Measurements from ENCODE around the gene HDHD5.

The HDHD5 gene

GRCh38 chr22:17167486-17167885 lies 8.4 kb upstream of the HDHD5 start:
- TF ChIP-seq ZNF8 (CRISPR knock-in tag; IDR thresholded peaks at IDR 0.05) (no peak), BACH2 (CRISPR knock-in tag; IDR thresholded peaks at IDR 0.05; ENCODE audit: borderline replicate concordance) (no peak), ISL1 (CRISPR knock-in tag; IDR thresholded peaks at IDR 0.05) (no peak), CREB5 (CRISPR knock-in tag; IDR thresholded peaks at IDR 0.05; ENCODE audit: low read depth) (no peak), RARB (CRISPR knock-in tag; IDR thresholded peaks at IDR 0.05) (no peak), PATZ1 (CRISPR knock-in tag; IDR thresholded peaks at IDR 0.05; ENCODE audit: borderline replicate concordance) (no peak), POU6F1 (CRISPR knock-in tag; IDR thresholded peaks at IDR 0.05; ENCODE audit: borderline replicate concordance, low read depth) (no peak), TOX (CRISPR knock-in tag; IDR thresholded peaks at IDR 0.05; ENCODE audit: borderline replicate concordance) (no peak), OSR1 (CRISPR knock-in tag; IDR thresholded peaks at IDR 0.05) (no peak)
- ATAC-seq, result no peak

- no peak for ATAC-seq
- TF ChIP-seq TOX (CRISPR knock-in tag; IDR thresholded peaks at IDR 0.05; ENCODE audit: borderline replicate concordance) (no peak), TSHZ2 (CRISPR knock-in tag; IDR thresholded peaks at IDR 0.05) (no peak), PPARA (CRISPR knock-in tag; IDR thresholded peaks at IDR 0.05; ENCODE audit: borderline replicate concordance) (no peak), ZNF70 (CRISPR knock-in tag; IDR thresholded peaks at IDR 0.05) (no peak), ZNF565 (CRISPR knock-in tag; conservative IDR thresholded peaks at IDR 0.05; ENCODE audit: low read depth) (no peak), ZC3H10 (CRISPR knock-in tag; IDR thresholded peaks at IDR 0.05) (no peak), CSRNP3 (CRISPR knock-in tag; IDR thresholded peaks at IDR 0.05) (no peak), RARB (CRISPR knock-in tag; IDR thresholded peaks at IDR 0.05) (no peak)
Measured at GRCh38 chr22:17164392-17165024, 5.4 kb upstream of the HDHD5 start.

- ATAC-seq, result no peak
- TF ChIP-seq ZNF565 (CRISPR knock-in tag; conservative IDR thresholded peaks at IDR 0.05; ENCODE audit: low read depth) (no peak), ZNF70 (CRISPR knock-in tag; IDR thresholded peaks at IDR 0.05) (no peak), ARNTL (CRISPR knock-in tag; IDR thresholded peaks at IDR 0.05; ENCODE audit: borderline replicate concordance, low read depth) (no peak), CREB5 (CRISPR knock-in tag; IDR thresholded peaks at IDR 0.05; ENCODE audit: low read depth) (no peak), OSR1 (CRISPR knock-in tag; IDR thresholded peaks at IDR 0.05) (no peak), ZC3H10 (CRISPR knock-in tag; IDR thresholded peaks at IDR 0.05) (no peak), ZFP30 (CRISPR knock-in tag; IDR thresholded peaks at IDR 0.05) (no peak), PATZ1 (CRISPR knock-in tag; IDR thresholded peaks at IDR 0.05; ENCODE audit: borderline replicate concordance) (no peak), SNAI2 (CRISPR knock-in tag; IDR thresholded peaks at IDR 0.05) (no peak), RARB (CRISPR knock-in tag; IDR thresholded peaks at IDR 0.05) (no peak), PPARA (CRISPR knock-in tag; IDR thresholded peaks at IDR 0.05; ENCODE audit: borderline replicate concordance) (no peak), ZNF8 (CRISPR knock-in tag; IDR thresholded peaks at IDR 0.05) (no peak), TSHZ2 (CRISPR knock-in tag; IDR thresholded peaks at IDR 0.05) (no peak), GLIS3 (CRISPR knock-in tag; IDR thresholded peaks at IDR 0.05) (no peak), TCF4 (CRISPR knock-in tag; IDR thresholded peaks at IDR 0.05; ENCODE audit: borderline replicate concordance) (no peak), CSDC2 (CRISPR knock-in tag; IDR thresholded peaks at IDR 0.05) (no peak)
Measured at GRCh38 chr22:17162731-17163130, 3.7 kb upstream of the HDHD5 start.
